OCI-LY3 (cell line): ENCODE measurements around the gene SERPINH1.

Experiments
- H2AFZ ChIP-seq: fragments of 200-600, 300-600 bp; shearing (Covaris generic); 2 replicates; pipeline ENCODE4 v1.6.0; 2014; ENCODE audit warnings: antibody characterized with exemption, low read depth, low read length
- H3K27ac ChIP-seq: fragments of 200-600, 300-600 bp; sonication (generic); 2 replicates; pipeline ENCODE4 v1.5.1; 2014; ENCODE audit warnings: mild to moderate bottlenecking, low read length, moderate library complexity, mixed read lengths
- H3K27me3 ChIP-seq: fragments of 200-600, 300-600 bp; sonication (generic); 2 replicates; pipeline ENCODE4 v1.6.1; 2014; ENCODE audit warnings: low read depth, low read length, mixed read lengths
- H3K36me3 ChIP-seq: fragments of 200-600, 300-600 bp; sonication (generic); replicated peaks from 2 replicates; pipeline ENCODE3; 2014; ENCODE audit warnings: low read depth, low read length, mixed read lengths
- H3K4me1 ChIP-seq: fragments of 300-600, 200-600 bp; sonication (generic); 2 replicates; pipeline ENCODE4 v1.6.1; 2014; ENCODE audit warnings: low read length, mixed read lengths
- H3K4me2 ChIP-seq: fragments of 200-600, 300-600 bp; sonication (generic); 2 replicates; pipeline ENCODE4 v1.6.1; 2014; ENCODE audit warnings: low read length, mixed read lengths
- H3K4me3 ChIP-seq: fragments of 300-600, 200-600 bp; sonication (generic); 2 replicates; pipeline ENCODE4 v1.5.1; 2014; ENCODE audit warnings: antibody characterized with exemption, mild to moderate bottlenecking, low read length, moderate library complexity
- H3K79me2 ChIP-seq: fragments of 300-600, 200-600 bp; shearing (Covaris generic); 2 replicates; pipeline ENCODE4 v1.6.1; 2014; ENCODE audit warnings: mild to moderate bottlenecking, low read length, mixed read lengths
- H3K9ac ChIP-seq: fragments of 300-600, 200-600 bp; shearing (Covaris generic); 2 replicates; pipeline ENCODE4 v1.6.0; 2014; ENCODE audit warnings: mild to moderate bottlenecking, low read length, moderate library complexity
- H3K9me3 ChIP-seq: fragments of 200-600, 300-600 bp; shearing (Covaris generic); 2 replicates; pipeline ENCODE4 v1.6.1; 2014; ENCODE audit warnings: low read length, mixed read lengths; ENCODE audit not compliant: insufficient read depth
- H4K20me1 ChIP-seq: fragments of 200-600, 300-600 bp; sonication (generic); 2 replicates; pipeline ENCODE4 v1.6.1; 2016; ENCODE audit warnings: low read length, mixed read lengths; ENCODE audit not compliant: insufficient read depth
- EZH2phosphoT487 ChIP-seq: fragments of 200-600 bp; shearing (Covaris generic); IDR thresholded peaks from 2 replicates; pipeline ENCODE4 v1.6.1; 2018; ENCODE audit warnings: antibody characterized with exemption, mixed run types, low read depth
- TF ChIP-seq, protein P1 (sequence below): fragments of 200-600, 300-600 bp; sonication (generic); IDR thresholded peaks from 2 replicates; pipeline ENCODE4 v1.5.1; 2014; ENCODE audit warnings: antibody characterized with exemption, low read length, low read depth

SERPINH1 gene

DNA sequence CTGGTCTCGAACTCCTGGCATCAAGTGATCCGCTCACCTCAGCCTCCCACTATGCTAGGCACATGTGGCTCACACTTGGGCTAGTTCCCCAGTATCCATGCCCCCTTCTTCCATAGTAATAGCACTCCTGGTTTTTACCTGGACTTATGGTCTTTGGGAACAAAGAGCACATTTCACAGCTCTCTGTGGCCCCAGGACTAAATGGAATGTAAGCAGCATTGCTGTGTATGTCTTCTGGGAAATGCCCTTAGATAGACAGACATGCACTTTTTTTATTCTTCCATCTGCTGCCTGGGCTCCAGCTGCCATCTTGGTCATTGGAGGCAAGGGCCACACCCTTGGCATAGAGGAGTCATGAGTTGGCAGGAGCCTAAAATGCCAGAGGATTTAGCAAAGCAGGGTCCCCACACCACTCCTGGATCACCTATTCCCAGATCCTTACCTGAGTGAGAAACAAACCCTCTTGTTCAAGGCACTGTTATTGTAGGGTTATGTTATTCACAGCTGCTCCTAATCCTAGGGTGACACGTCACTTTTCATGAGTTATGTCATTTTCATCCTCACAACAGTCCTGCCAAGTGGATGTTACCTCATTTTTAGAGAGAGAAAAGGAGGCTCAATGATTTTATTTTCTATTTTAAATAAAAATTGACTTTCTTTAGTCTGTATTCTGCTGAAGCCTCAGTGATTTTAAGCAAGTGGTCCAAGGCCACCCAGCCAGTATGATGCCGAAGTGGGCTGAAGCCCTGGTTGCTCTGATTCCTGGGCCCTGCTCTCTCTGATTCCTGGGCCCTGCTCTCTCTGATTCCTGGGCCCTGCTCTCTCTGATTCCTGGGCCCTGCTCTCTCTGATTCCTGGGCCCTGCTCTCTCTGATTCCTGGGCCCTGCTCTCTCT is 20.6 kb upstream of the SERPINH1 start:
- no peak for TF ChIP-seq EZH2phosphoT487
- TF ChIP-seq, protein P1, sequence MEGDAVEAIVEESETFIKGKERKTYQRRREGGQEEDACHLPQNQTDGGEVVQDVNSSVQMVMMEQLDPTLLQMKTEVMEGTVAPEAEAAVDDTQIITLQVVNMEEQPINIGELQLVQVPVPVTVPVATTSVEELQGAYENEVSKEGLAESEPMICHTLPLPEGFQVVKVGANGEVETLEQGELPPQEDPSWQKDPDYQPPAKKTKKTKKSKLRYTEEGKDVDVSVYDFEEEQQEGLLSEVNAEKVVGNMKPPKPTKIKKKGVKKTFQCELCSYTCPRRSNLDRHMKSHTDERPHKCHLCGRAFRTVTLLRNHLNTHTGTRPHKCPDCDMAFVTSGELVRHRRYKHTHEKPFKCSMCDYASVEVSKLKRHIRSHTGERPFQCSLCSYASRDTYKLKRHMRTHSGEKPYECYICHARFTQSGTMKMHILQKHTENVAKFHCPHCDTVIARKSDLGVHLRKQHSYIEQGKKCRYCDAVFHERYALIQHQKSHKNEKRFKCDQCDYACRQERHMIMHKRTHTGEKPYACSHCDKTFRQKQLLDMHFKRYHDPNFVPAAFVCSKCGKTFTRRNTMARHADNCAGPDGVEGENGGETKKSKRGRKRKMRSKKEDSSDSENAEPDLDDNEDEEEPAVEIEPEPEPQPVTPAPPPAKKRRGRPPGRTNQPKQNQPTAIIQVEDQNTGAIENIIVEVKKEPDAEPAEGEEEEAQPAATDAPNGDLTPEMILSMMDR = no peak
- Histone ChIP-seq H2AFZ (no peak overlapping the region), H3K79me2 (no peaks in the 10 kb centered on the region), H3K9ac (no peak overlapping the region), H3K36me3 (no peaks in the 10 kb centered on the region), H3K4me3 (no peak overlapping the region), H4K20me1 (no peaks in the 10 kb centered on the region), H3K4me2 (no peak overlapping the region), H3K9me3 (no peaks in the 10 kb centered on the region), H3K27ac (no peak overlapping the region), H3K4me1 (peaks cover 21% of the 10 kb centered on the region), H3K27me3 (peaks cover 22% of the 10 kb centered on the region)

DNA sequence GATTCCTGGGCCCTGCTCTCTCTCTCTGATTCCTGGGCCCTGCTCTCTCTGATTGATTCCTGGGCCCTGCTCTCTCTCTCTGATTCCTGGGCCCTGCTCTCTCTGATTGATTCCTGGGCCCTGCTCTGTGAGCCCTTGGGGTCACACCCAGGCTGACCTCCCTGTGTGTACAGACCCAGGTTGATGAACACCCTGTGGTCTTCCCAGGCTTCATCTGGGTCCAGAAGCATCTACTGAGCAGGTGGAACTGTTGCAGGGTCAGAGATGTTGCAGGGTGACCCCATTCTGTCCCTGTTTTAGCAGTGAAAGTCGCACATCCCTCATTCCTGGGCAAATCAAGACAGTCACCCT is 20.0 kb upstream of the SERPINH1 start:
- Histone ChIP-seq H3K79me2 (no peaks in the 10 kb centered on the region), H3K9ac (no peak overlapping the region), H3K4me3 (no peak overlapping the region), H4K20me1 (no peaks in the 10 kb centered on the region), H3K27ac (no peak overlapping the region), H3K9me3 (no peaks in the 10 kb centered on the region), H3K4me1 (peaks cover 15% of the 10 kb centered on the region), H3K36me3 (no peaks in the 10 kb centered on the region), H2AFZ (no peak overlapping the region), H3K27me3 (peaks cover 24% of the 10 kb centered on the region), H3K4me2 (no peak overlapping the region)
- no peak for TF ChIP-seq EZH2phosphoT487
- TF ChIP-seq, protein P1 = no peak

DNA sequence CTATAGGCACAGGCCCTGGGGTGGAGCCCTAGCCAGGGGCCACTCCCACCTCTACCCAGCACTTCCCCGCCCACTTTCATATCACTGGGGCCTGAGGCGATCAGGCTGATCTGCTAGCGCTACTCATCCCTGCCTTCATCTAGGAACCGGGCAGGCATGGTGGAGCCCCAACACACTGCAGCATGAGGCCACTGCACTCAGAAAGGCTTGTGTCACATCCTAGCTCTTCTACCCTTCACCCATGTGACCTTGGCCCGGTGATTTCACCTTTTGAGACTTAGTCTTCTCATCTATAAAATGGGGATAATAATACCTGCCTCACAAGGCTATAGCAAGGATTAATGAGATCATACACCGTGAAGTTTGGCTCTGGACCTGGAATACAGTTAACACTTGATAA is 18.2 kb upstream of the SERPINH1 start:
- H2AFZ ChIP-seq = no peak overlapping the region
- H3K4me3 ChIP-seq = no peak overlapping the region
- no peaks in the 10 kb centered on the region for H3K9me3 ChIP-seq
- H4K20me1 ChIP-seq = no peaks in the 10 kb centered on the region
- H3K79me2 ChIP-seq = no peaks in the 10 kb centered on the region
- H3K4me2 ChIP-seq = no peak overlapping the region
- H3K36me3 ChIP-seq = no peaks in the 10 kb centered on the region
- no peak overlapping the region for H3K9ac ChIP-seq
- peaks cover 16% of the 10 kb centered on the region for H3K27me3 ChIP-seq
- H3K4me1 ChIP-seq = no peaks in the 10 kb centered on the region
- TF ChIP-seq, protein P1 = no peak
- no peak for TF ChIP-seq EZH2phosphoT487
- no peak overlapping the region for H3K27ac ChIP-seq

DNA sequence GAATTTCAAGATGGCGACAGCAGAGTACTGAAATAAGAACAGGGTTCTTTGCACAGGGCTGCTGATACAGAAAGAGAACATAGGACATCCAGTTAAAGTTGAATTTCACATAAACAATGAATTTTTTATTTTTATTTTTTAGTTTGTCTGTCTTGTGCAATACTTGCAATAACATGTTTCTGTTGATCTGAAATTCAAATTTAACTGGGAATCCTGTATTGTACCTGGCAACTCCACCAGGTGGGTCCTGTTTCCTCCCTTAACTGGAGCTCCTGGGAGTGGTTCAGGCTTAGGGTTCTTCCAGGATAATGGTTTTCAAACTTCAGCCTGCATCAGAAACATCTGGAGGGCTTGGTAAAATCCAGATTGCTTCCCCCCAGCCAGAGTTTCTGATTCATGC is 14.9 kb upstream of the SERPINH1 start:
- H3K4me3 ChIP-seq = no peak overlapping the region
- no peaks in the 10 kb centered on the region for H3K4me1 ChIP-seq
- peaks cover 19% of the 10 kb centered on the region for H3K27me3 ChIP-seq
- H3K27ac ChIP-seq = no peak overlapping the region
- H4K20me1 ChIP-seq = no peaks in the 10 kb centered on the region
- H3K9me3 ChIP-seq = no peaks in the 10 kb centered on the region
- H3K79me2 ChIP-seq = no peaks in the 10 kb centered on the region
- H2AFZ ChIP-seq = no peak overlapping the region
- H3K4me2 ChIP-seq = no peak overlapping the region
- H3K9ac ChIP-seq = no peak overlapping the region
- no peaks in the 10 kb centered on the region for H3K36me3 ChIP-seq
- TF ChIP-seq, protein P1 = no peak
- no peak for TF ChIP-seq EZH2phosphoT487
